Mammary epithelial cell (primary cell): Measurements from ENCODE around the gene CATSPER1.

Experiments used
- EZH2 ChIP-seq: IDR thresholded peaks from 2 replicates; pipeline ENCODE4 v1.6.1; 2012; ENCODE audit warnings: low read length, inconsistent platforms, borderline replicate concordance
- TF ChIP-seq, protein P1 (sequence below), 2 donors: IDR thresholded peaks in 1 of 2; conservative IDR thresholded peaks in 1 of 2; 2 replicates each; pipeline ENCODE4 v1.5.1; 2011 to 2012; ENCODE audit warnings: inconsistent platforms in 2 of 2, low read length in 2 of 2, mild to moderate bottlenecking in 2 of 2, control low read depth in 1 of 2, low read depth in 1 of 2; ENCODE audit not compliant: insufficient read depth in 1 of 2; ENCODE audit errors: extremely low read depth in 1 of 2

DNA sequence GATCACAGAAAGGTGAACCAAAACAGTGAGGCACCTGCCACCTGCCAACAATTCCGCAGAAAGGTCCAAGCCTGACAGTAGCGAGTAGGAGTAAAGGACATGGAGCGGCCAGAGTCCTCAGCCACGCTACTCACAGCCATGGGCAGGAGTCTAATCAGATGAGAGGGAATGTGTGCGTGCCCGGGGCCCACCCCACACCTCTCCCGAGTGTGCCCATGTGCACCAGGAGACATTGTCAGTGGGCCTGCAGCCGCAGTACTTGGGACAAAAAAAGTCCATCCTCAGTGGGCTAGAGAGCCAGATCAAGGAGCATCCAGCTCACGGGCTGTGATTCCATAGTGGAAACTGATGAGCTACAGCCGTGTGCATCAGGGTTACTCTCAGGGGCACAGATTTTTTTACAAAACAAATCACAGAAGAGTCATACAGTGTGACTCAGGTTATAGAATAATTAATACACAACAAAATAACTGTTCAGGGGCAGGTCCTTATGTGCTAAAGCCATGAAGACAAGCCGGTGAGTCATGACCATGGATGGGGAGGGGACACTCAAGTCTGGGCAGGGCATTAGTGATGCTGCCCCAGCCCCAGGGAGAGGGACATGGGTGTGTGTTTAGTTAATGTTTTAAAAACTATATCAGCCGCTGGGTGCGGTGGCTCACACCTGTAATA is 52.7 kb downstream of the CATSPER1 start:
- TF ChIP-seq, protein P1, sequence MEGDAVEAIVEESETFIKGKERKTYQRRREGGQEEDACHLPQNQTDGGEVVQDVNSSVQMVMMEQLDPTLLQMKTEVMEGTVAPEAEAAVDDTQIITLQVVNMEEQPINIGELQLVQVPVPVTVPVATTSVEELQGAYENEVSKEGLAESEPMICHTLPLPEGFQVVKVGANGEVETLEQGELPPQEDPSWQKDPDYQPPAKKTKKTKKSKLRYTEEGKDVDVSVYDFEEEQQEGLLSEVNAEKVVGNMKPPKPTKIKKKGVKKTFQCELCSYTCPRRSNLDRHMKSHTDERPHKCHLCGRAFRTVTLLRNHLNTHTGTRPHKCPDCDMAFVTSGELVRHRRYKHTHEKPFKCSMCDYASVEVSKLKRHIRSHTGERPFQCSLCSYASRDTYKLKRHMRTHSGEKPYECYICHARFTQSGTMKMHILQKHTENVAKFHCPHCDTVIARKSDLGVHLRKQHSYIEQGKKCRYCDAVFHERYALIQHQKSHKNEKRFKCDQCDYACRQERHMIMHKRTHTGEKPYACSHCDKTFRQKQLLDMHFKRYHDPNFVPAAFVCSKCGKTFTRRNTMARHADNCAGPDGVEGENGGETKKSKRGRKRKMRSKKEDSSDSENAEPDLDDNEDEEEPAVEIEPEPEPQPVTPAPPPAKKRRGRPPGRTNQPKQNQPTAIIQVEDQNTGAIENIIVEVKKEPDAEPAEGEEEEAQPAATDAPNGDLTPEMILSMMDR (conservative IDR thresholded peaks at IDR 0.05 in 1 of 2, IDR thresholded peaks at IDR 0.05 in 1 of 2; ENCODE audit: extremely low read depth in 1 of 2, insufficient read depth in 1 of 2, low read depth in 1 of 2, low read length in 2 of 2): no peak
- TF ChIP-seq EZH2: no peak
